Upper lobe of right lung (tissue), 1 donor: ENCODE data around the gene IQCH. TPM values are rescaled to one million over a fixed set of nuclear protein-coding genes. Genes with fewer than 3 reads are reported as not detected.

Experiments
- ATAC-seq: fragments of 200-7000 bp; cut with Tn5 transposase; one replicate; pipeline ENCODE4 v1.9.1; 2020; ENCODE audit warnings: mild to moderate bottlenecking, moderate library complexity
- DNase-seq: peaks from one replicate; pipeline ENCODE4 v3.0.0-alpha.2; 2020
- H3K27ac ChIP-seq: fragments of 200-600 bp; one replicate; pipeline ENCODE4 v1.8.0; 2022
- H3K27me3 ChIP-seq: fragments of 200-600 bp; one replicate; pipeline ENCODE4 v1.8.0; 2022; ENCODE audit warnings: mild to moderate bottlenecking
- H3K36me3 ChIP-seq: fragments of 200-600 bp; one replicate; pipeline ENCODE4 v1.8.0; 2022
- H3K4me1 ChIP-seq: fragments of 200-600 bp; one replicate; pipeline ENCODE4 v1.8.0; 2022
- H3K4me3 ChIP-seq: fragments of 200-600 bp; one replicate; pipeline ENCODE4 v1.8.0; 2022; ENCODE audit warnings: mild to moderate bottlenecking
- H3K9me3 ChIP-seq: fragments of 200-600 bp; one replicate; pipeline ENCODE4 v1.8.0; 2022
- CTCF ChIP-seq: fragments of 200-600 bp; IDR thresholded peaks from one replicate; pipeline ENCODE4 v1.8.0; 2022; ENCODE audit warnings: antibody characterized with exemption
- intact Hi-C: fragments of 100-400 bp; cut with DNase I; formaldehyde crosslinking; loops from one replicate; pipeline ENCODE4 v1.11.0; 2022
- total RNA-seq: library from RNA; stranded (reverse); fragmentation: NEBNext Ultra II Directional; extraction: Animal tissue kit (Norgen Biotek cat#: 25700); gene quantifications from one replicate; pipeline ENCODE4 v1.2.1, GENCODE V29; 2021
- donor health status: DM: no; HTN: yes; CAD: no; lungs with severe emphysema.

The IQCH gene
- total RNA-seq, 1 donor from 2014 or later, result 0.93 TPM

- Histone ChIP-seq H3K4me1 (no peaks in the 10 kb centered on the region), H3K9me3 (no peaks in the 10 kb centered on the region), H3K4me3 (no peak overlapping the region), H3K27ac (no peak overlapping the region), H3K36me3 (no peaks in the 10 kb centered on the region), H3K27me3 (no peaks in the 10 kb centered on the region)
- ATAC-seq, result no peak
- no peak for TF ChIP-seq CTCF
- no peak for DNase-seq
- intact Hi-C loops, result no loop called here
Measured at GRCh38 chr15:67394873-67395639, 140.5 kb downstream of the IQCH start.

GRCh38 chr15:67396114-67396513 is 141.5 kb downstream of the IQCH start:
- no peaks in the 10 kb centered on the region for H3K9me3 ChIP-seq
- TF ChIP-seq CTCF, result no peak
- no peaks in the 10 kb centered on the region for H3K27me3 ChIP-seq
- H3K36me3 ChIP-seq, result no peaks in the 10 kb centered on the region
- no peaks in the 10 kb centered on the region for H3K4me1 ChIP-seq
- H3K4me3 ChIP-seq, result no peak overlapping the region
- H3K27ac ChIP-seq, result no peak overlapping the region
- intact Hi-C loops, result no loop called here
- DNase-seq (no peak), ATAC-seq (peak; percentile 67)

DNA sequence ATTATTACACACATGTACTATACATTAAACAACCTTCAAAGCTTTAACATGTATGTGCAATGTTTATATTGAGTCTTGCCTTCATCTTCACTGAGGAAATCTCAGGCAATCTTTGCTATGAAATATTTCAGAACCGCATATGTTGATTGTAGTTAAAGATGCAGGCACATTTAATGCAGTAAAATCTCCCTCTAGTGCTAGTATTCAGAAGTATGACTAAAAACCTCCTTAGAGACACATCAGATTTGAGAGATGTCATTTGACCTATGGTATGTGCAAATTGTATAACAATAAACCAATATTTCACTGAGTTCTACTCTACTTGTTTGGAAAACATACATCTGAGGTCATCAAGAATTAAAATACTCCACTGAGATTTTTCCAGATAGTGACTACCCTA is 142.6 kb downstream of the IQCH start:
- Histone ChIP-seq H3K36me3 (no peaks in the 10 kb centered on the region), H3K9me3 (no peaks in the 10 kb centered on the region), H3K4me1 (no peaks in the 10 kb centered on the region), H3K27me3 (no peaks in the 10 kb centered on the region), H3K27ac (no peak overlapping the region), H3K4me3 (no peak overlapping the region)
- no peak for TF ChIP-seq CTCF
- no peak for DNase-seq
- no peak for ATAC-seq
- intact Hi-C loops, result no loop called here

DNA sequence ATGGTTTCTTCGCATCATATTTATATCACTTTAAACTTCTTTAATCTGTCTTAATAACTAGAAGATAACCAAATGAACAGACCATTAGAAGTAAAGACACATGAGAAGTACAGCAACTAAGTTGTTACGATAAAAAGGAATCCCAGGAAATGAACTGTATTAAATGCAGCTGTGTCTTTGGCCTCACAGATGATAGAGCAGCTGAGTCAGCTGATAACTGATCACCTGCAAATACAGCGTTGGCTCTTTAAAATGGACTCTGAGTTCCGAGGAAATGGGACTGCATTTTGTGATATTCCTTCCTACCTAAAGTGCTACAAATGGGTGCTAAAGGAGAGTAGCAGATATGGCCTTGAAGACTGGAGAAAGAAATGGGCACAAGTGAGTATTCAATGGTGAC is 145.3 kb downstream of the IQCH start:
- no peak for TF ChIP-seq CTCF
- no peak for DNase-seq
- Histone ChIP-seq H3K4me3 (no peak overlapping the region), H3K4me1 (no peaks in the 10 kb centered on the region), H3K27me3 (no peaks in the 10 kb centered on the region), H3K27ac (no peak overlapping the region), H3K9me3 (no peaks in the 10 kb centered on the region), H3K36me3 (no peaks in the 10 kb centered on the region)
- intact Hi-C loops, result no loop called here
- no peak for ATAC-seq

DNA sequence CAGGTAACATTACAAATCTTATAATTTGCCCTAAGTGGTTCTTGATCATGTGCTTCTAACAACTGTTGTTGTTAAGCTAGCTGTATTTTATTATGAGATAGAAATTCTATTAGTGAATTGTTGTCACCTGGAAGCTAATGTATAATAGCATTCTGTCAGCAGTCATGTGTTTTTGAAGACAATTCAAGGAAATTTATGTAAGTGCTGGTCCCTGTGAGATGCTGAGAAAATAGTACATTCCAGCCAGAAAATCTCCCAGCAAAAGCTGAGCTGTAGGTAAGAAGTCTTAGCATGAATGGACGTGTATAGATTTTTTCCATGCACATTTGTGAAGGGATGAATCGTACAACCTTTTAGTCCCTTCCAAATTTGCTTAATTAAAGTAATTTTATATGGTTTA is 146.3 kb downstream of the IQCH start:
- no peak for DNase-seq
- no peak for ATAC-seq
- no peak overlapping the region for H3K27ac ChIP-seq
- H3K9me3 ChIP-seq, result no peaks in the 10 kb centered on the region
- TF ChIP-seq CTCF, result no peak
- H3K4me1 ChIP-seq, result no peaks in the 10 kb centered on the region
- H3K36me3 ChIP-seq, result no peaks in the 10 kb centered on the region
- no peak overlapping the region for H3K4me3 ChIP-seq
- intact Hi-C loops, result no loop called here
- H3K27me3 ChIP-seq, result no peaks in the 10 kb centered on the region

DNA sequence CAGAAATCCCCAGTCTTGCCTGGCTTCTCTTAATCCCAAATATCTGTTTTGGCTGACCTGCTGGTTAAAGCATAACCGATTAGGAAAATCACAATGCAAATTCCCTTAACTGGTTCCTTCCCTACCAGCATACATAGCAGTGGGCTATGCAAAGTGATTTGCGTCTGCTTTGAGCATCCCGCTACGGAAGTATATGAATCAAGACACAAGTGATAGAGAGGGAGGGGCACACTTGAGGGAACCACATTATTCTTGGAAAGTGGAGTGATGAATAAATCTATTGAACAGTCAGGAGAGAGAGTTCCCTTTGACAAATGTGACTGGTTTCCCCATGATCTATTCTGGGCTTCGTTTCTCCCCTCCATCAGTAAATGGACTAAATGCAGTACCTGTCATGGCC is 146.8 kb downstream of the IQCH start:
- no peak for DNase-seq
- Histone ChIP-seq H3K36me3 (no peaks in the 10 kb centered on the region), H3K27ac (no peak overlapping the region), H3K4me1 (no peaks in the 10 kb centered on the region), H3K4me3 (no peak overlapping the region), H3K9me3 (no peaks in the 10 kb centered on the region), H3K27me3 (no peaks in the 10 kb centered on the region)
- intact Hi-C loops, result no loop called here
- no peak for ATAC-seq
- no peak for TF ChIP-seq CTCF
